HepG2 (cell line): Measurements from ENCODE around the gene GLYR1. TPM values are rescaled to one million over a fixed set of nuclear protein-coding genes. Genes with fewer than 3 reads are reported as not detected.

Experiments
- ATAC-seq: fragments of 200-7000 bp; cut with Tn5 transposase; 3 replicates; pipeline ENCODE4 v1.9.1; 2020; ENCODE audit warnings: mild to moderate bottlenecking, moderate library complexity
- BruUV-seq: library from RNA; stranded (reverse); fragments of 400-500 nt; replicated peaks from 2 replicates; lab custom pipeline; 2021; lab: Mats Ljungman, UMichigan
- CTCF ChIA-PET: fragments of 300-600 bp; formaldehyde crosslinking; extraction: SDS; loops from one replicate; lab custom pipeline; 2021; ENCODE audit warnings: low total read pairs, inconsistent platforms, low intra/inter-chr PET ratio; lab: Yijun Ruan, JAX
- POLR2A ChIA-PET: fragments of 350-600 bp; sonication (Branson Sonifier 250); formaldehyde crosslinking; loops from one replicate; lab custom pipeline; 2020; ENCODE audit warnings: antibody characterized with exemption, inconsistent platforms; lab: Yijun Ruan, JAX
- DNase-seq: peaks from one replicate; pipeline ENCODE4 v3.0.0-alpha.2; 2015; ENCODE audit warnings: low spot score
- FAIRE-seq: peaks from 3 replicates; lab custom pipeline; 2011; peaks lifted over from hg19 to GRCh38; lab: Jason Lieb, UNC
- H2AFZ ChIP-seq: one replicate; pipeline ENCODE4 v1.6.1; 2011; ENCODE audit warnings: low read length, inconsistent platforms
- H3K27ac ChIP-seq: fragments of 300-600 bp; 3 replicates; pipeline ENCODE4 v1.8.0; 2011; ENCODE audit warnings: mixed run types, mild to moderate bottlenecking, mixed read lengths, low read length, inconsistent platforms; ENCODE audit not compliant: insufficient read depth; ENCODE audit errors: extremely low read length
- H3K27me3 ChIP-seq, 2 experiments: fragments of 200-600 bp in 1 of 2; 2 replicates in 1 of 2; 3 replicates in 1 of 2; pipeline versions ENCODE4 v1.6.0 to v1.8.0; 2011; ENCODE audit warnings: low read length in 2 of 2, mild to moderate bottlenecking in 2 of 2, moderate library complexity in 2 of 2, inconsistent platforms in 1 of 2; ENCODE audit not compliant: insufficient read depth in 2 of 2, control insufficient read depth in 1 of 2
- H3K36me3 ChIP-seq, 2 experiments: fragments of 200-600 bp in 1 of 2; replicated peaks in 1 of 2; 2 replicates in 1 of 2; 3 replicates in 1 of 2; pipeline versions ENCODE4 v1.5.1 to v1.8.0; 2011; ENCODE audit warnings: low read length in 2 of 2, inconsistent platforms in 1 of 2; ENCODE audit not compliant: insufficient read depth in 2 of 2, control insufficient read depth in 1 of 2
- H3K4me1 ChIP-seq: 2 replicates; pipeline ENCODE4 v1.5.1; 2012; ENCODE audit warnings: low read length, inconsistent platforms; ENCODE audit not compliant: insufficient read depth
- H3K4me2 ChIP-seq: 2 replicates; pipeline ENCODE4 v1.6.0; 2011; ENCODE audit warnings: low read depth, low read length, inconsistent platforms
- H3K4me3 ChIP-seq, 3 experiments: fragments of 200-600 bp in 1 of 3; sonication (generic), shearing (Covaris generic) in 1 of 3; replicated peaks in 1 of 3; 2 replicates each; pipeline ENCODE4 v1.5.1; 2011 to 2016; ENCODE audit warnings: low read length in 3 of 3, inconsistent platforms in 2 of 3, low read depth in 2 of 3, mild to moderate bottlenecking in 2 of 3, control low read depth in 1 of 3, mixed read lengths in 1 of 3; ENCODE audit not compliant: insufficient read depth in 1 of 3
- H3K79me2 ChIP-seq: one replicate; pipeline ENCODE4 v1.6.1; 2011; ENCODE audit warnings: low read length, inconsistent platforms; ENCODE audit not compliant: insufficient read depth
- H3K9ac ChIP-seq: 2 replicates; pipeline ENCODE4 v1.6.0; 2011; ENCODE audit warnings: mild to moderate bottlenecking, low read depth, low read length, inconsistent platforms; ENCODE audit not compliant: insufficient read depth
- H3K9me3 ChIP-seq: 2 replicates; pipeline ENCODE4 v1.5.1; 2012; ENCODE audit warnings: mild to moderate bottlenecking, low read length
- H4K20me1 ChIP-seq: 2 replicates; pipeline ENCODE4 v1.6.0; 2011; ENCODE audit warnings: inconsistent platforms, mild to moderate bottlenecking, low read length, moderate library complexity; ENCODE audit not compliant: insufficient read depth
- CHCHD3 ChIP-seq: sonication (generic); formaldehyde crosslinking; IDR thresholded peaks from 2 replicates; pipeline ENCODE4 v1.8.0; 2022; ENCODE audit warnings: mild to moderate bottlenecking, missing genetic modification reagents, moderate library complexity
- MAZ ChIP-seq, 2 experiments: sonication (generic) in 1 of 2; formaldehyde crosslinking in 1 of 2; IDR thresholded peaks; 2 replicates each; pipeline versions ENCODE4 v1.5.0 to v1.6.1; 2012 to 2020; ENCODE audit warnings: low read depth in 2 of 2, mild to moderate bottlenecking in 2 of 2, borderline replicate concordance in 1 of 2, improper control_type of control experiment in 1 of 2, low read length in 1 of 2, missing genetic modification reagents in 1 of 2, moderate library complexity in 1 of 2
- NFE2 ChIP-seq: sonication (generic); formaldehyde crosslinking; IDR thresholded peaks from 2 replicates; pipeline ENCODE4 v1.4.0; 2020; ENCODE audit warnings: missing genetic modification reagents
- SMARCE1 ChIP-seq: fragments of 450-650 bp; IDR thresholded peaks from 2 replicates; pipeline ENCODE4 v1.6.1; 2017; ENCODE audit warnings: borderline replicate concordance
- THAP11 ChIP-seq: IDR thresholded peaks from 2 replicates; pipeline ENCODE4 v1.6.1; 2016; ENCODE audit warnings: missing biosample characterization, missing genetic modification reagents
- THAP8 ChIP-seq: sonication (generic); formaldehyde crosslinking; IDR thresholded peaks from 2 replicates; pipeline ENCODE4 v1.5.1; 2020; ENCODE audit warnings: missing genetic modification reagents, mild to moderate bottlenecking, borderline replicate concordance
- ZNF770 ChIP-seq: sonication (generic); formaldehyde crosslinking; IDR thresholded peaks from 2 replicates; pipeline ENCODE4 v1.5.0; 2020; ENCODE audit warnings: mild to moderate bottlenecking, missing genetic modification reagents
- WGBS: methylation state at CpG from one replicate; pipeline ENCODE4 v1.1.6; 2017; ENCODE audit warnings: low lambda C conversion rate; 5-methylcytosine and 5-hydroxymethylcytosine counted together
- in situ Hi-C: cut with HindIII; loops from 2 replicates; pipeline ENCODE4 v1.10.0; 2017; ENCODE audit warnings: low pct_unique_long_range_greater_than_20kb; ENCODE audit not compliant: extremely low pct_ligation_motif_present
- intact Hi-C: fragments of 100-400 bp; cut with micrococcal nuclease; formaldehyde crosslinking; loops from one replicate; pipeline ENCODE4 v1.10.0; 2022; ENCODE audit not compliant: unreplicated experiment
- polyA plus RNA-seq, 8 experiments: library from polyadenylated mRNA; depleted of rRNA in 3 of 8; stranded (reverse) in 7 of 8; unstranded in 1 of 8; fragments of >200 nt; fragmentation: Illumina TruSeq in 4 of 8; extraction: Trizol in 4 of 8; gene quantifications; 2 replicates each; pipeline versions ENCODE4 v1.2.1 to v1.2.3, GENCODE V29; 2011 to 2016; ENCODE audit warnings: low read depth in 4 of 8, missing spikeins in 1 of 8, mixed read lengths in 1 of 8; ENCODE audit not compliant: insufficient read depth in 1 of 8
- total RNA-seq, 5 experiments: library from RNA; depleted of rRNA; stranded (reverse); fragments of >200 nt; fragmentation: Illumina TruSeq; extraction: Trizol; gene quantifications; 2 replicates each; pipeline ENCODE4 v1.2.3, GENCODE V29; 2016; ENCODE audit warnings: low read depth in 1 of 5

Gene GLYR1
- total and polyA plus RNA-seq, 2 of the 13 experiments (the other 11 are each of a cell fraction or from before 2014, with no cell fraction given): 28.3 to 48.7 TPM

- BruUV-seq: no TSS peak
- Histone ChIP-seq H3K4me1 (peaks cover 10% of the 10 kb centered on the region; the same call in 1 of the 2 replicates), H3K79me2 (no peaks in the 10 kb centered on the region)
- in situ Hi-C loops: no loop called here
- TF ChIP-seq NFE2 (CRISPR knock-in tag) (no peak), CHCHD3 (no peak), SMARCE1 (no peak), MAZ (IDR thresholded peaks at IDR 0.05; ENCODE audit: borderline replicate concordance, low read depth, low read length) (no peak), MAZ (CRISPR knock-in tag; IDR thresholded peaks at IDR 0.05; ENCODE audit: low read depth) (no peak), ZNF770 (CRISPR knock-in tag) (no peak), THAP8 (CRISPR knock-in tag) (no peak), THAP11 (CRISPR knock-in tag) (no peak)
- TF ChIP-seq, all 625 proteins: peak for 0
- Histone ChIP-seq H3K9ac (no peak overlapping the region), H3K27ac (no peak overlapping the region), H3K4me3 (no peak overlapping the region), H4K20me1 (no peaks in the 10 kb centered on the region; the same call in 1 of the 2 replicates), H3K9me3 (no peaks in the 10 kb centered on the region), H3K4me2 (no peak overlapping the region), H2AFZ (no peak overlapping the region), H3K36me3 (peaks cover 46 to 88% of the 10 kb centered on the region in 2 experiments), H3K27me3 (no peaks in the 10 kb centered on the region)
- FAIRE-seq (no peak), ATAC-seq (no peak), DNase-seq (no peak)
- ChIA-PET CTCF (no interaction called here), POLR2A (no interaction called here)
- intact Hi-C loops: no loop called here
- WGBS: 78% methylated on average over 4 of the region's 4 CpGs
These were observed 32.0 kb upstream of the GLYR1 start for GRCh38 chr16:4879049-4879448.
